Neural crest cell (in vitro differentiated cells): Measurements from ENCODE around the gene STK25. TPM values are rescaled to one million over a fixed set of nuclear protein-coding genes. Genes with fewer than 3 reads are reported as not detected.

ENCODE experiments used
- DNase-seq: peaks from one replicate; pipeline ENCODE4 v3.0.0; 2021; ENCODE audit warnings: low read depth, mixed read lengths, low spot score
- H3K27ac Mint-ChIP-seq: one replicate; pipeline ENCODE4 v1.8.0; 2021; ENCODE audit warnings: mild to moderate bottlenecking, mixed read lengths; ENCODE audit not compliant: unreplicated experiment
- H3K27me3 Mint-ChIP-seq: 2 replicates; pipeline ENCODE4 v1.8.0; 2021; ENCODE audit warnings: low read depth, mild to moderate bottlenecking, mixed read lengths
- H3K36me3 Mint-ChIP-seq: 2 replicates; pipeline ENCODE4 v1.8.0; 2021; ENCODE audit warnings: low read depth, mild to moderate bottlenecking, mixed read lengths
- H3K4me1 Mint-ChIP-seq: 2 replicates; pipeline ENCODE4 v1.8.0; 2021; ENCODE audit warnings: mixed read lengths
- H3K4me3 Mint-ChIP-seq: one replicate; pipeline ENCODE4 v1.8.0; 2021; ENCODE audit warnings: mild to moderate bottlenecking, mixed read lengths
- H3K9me3 Mint-ChIP-seq: 2 replicates; pipeline ENCODE4 v1.8.0; 2021; ENCODE audit warnings: mixed read lengths
- long read RNA-seq: library from polyadenylated mRNA; unstranded; transcript quantifications from one replicate; pipeline ENCODE4 v2.0.0, GENCODE V29; 2020
- total RNA-seq: library from RNA; stranded (reverse); gene quantifications from 2 replicates; pipeline ENCODE4 v1.2.1, GENCODE V29; 2021
- TF ChIP-seq, protein P1 (sequence below): fragments of 200-600 bp; sonication (generic); conservative IDR thresholded peaks from 2 replicates; pipeline ENCODE4 v1.5.0; 2021; ENCODE audit warnings: antibody characterized with exemption, mild to moderate bottlenecking

Gene STK25
- 215 and 223 TPM in 2 replicates for total RNA-seq
- long read RNA-seq, transcript STK25-203 (12 exons, 2,210 nt): major isoform, 13 of 20 reads
- long read RNA-seq, partial matches to known transcripts: 2 of 20 reads
- long read RNA-seq, other reads (novel, unspliced or antisense): 3 of 20 reads

GRCh38 chr2:241508240-241509154 is at the start of gene STK25:
Gene STK25 (minus strand): TSS chr2:241508584. CDS start chr2:241508035, 549 bp downstream.
- Mint-ChIP-seq H3K36me3 (no peaks in the 10 kb centered on the region), H3K27ac (no peak within 1 kb of the TSS)
- TF ChIP-seq, protein P1, sequence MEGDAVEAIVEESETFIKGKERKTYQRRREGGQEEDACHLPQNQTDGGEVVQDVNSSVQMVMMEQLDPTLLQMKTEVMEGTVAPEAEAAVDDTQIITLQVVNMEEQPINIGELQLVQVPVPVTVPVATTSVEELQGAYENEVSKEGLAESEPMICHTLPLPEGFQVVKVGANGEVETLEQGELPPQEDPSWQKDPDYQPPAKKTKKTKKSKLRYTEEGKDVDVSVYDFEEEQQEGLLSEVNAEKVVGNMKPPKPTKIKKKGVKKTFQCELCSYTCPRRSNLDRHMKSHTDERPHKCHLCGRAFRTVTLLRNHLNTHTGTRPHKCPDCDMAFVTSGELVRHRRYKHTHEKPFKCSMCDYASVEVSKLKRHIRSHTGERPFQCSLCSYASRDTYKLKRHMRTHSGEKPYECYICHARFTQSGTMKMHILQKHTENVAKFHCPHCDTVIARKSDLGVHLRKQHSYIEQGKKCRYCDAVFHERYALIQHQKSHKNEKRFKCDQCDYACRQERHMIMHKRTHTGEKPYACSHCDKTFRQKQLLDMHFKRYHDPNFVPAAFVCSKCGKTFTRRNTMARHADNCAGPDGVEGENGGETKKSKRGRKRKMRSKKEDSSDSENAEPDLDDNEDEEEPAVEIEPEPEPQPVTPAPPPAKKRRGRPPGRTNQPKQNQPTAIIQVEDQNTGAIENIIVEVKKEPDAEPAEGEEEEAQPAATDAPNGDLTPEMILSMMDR: no peak

DNA sequence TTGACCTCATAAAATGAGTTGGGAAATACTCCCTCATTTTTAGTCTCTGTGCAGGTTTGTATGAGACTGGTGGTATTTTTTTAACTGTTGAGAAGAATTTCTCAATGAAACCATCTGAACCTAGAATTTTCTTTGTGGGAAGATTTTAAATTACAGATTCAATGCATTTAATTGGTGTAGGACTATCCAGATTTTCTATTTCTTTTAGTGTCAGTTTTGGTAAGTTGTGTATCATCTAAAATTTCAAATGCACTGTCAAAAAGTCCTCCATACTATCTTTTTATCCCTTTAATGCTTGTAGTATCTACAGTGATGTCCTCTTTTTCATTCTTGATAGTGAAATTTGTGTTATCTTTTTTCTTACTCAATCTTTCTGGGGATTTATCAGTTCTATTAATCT is 48.4 kb upstream of the STK25 start:
- no peak for DNase-seq
- Mint-ChIP-seq H3K4me1 (peaks cover 9% of the 10 kb centered on the region), H3K9me3 (peaks cover 3% of the 10 kb centered on the region), H3K27ac (no peak overlapping the region), H3K36me3 (peaks cover 4% of the 10 kb centered on the region), H3K4me3 (no peak overlapping the region), H3K27me3 (peaks cover 33% of the 10 kb centered on the region)
- TF ChIP-seq, protein P1: no peak

More at GRCh38 chr2:241508240-241509154, at the start of gene STK25:
- DNase-seq: peak; percentile 96
- Mint-ChIP-seq H3K4me3 (peak within 1 kb of the TSS; percentile 96), H3K4me1 (peaks cover 14% of the 10 kb centered on the region), H3K27me3 (no peaks in the 10 kb centered on the region), H3K9me3 (no peaks in the 10 kb centered on the region)

GRCh38 chr2:241555711-241556110 is 47.3 kb upstream of the STK25 start:
- H3K27me3 Mint-ChIP-seq: peaks cover 33% of the 10 kb centered on the region
- H3K9me3 Mint-ChIP-seq: peaks cover 3% of the 10 kb centered on the region
- no peak overlapping the region for H3K27ac Mint-ChIP-seq
- H3K36me3 Mint-ChIP-seq: peaks cover 4% of the 10 kb centered on the region
- DNase-seq: no peak
- peaks cover 9% of the 10 kb centered on the region for H3K4me1 Mint-ChIP-seq
- TF ChIP-seq, protein P1: no peak
- no peak overlapping the region for H3K4me3 Mint-ChIP-seq

DNA sequence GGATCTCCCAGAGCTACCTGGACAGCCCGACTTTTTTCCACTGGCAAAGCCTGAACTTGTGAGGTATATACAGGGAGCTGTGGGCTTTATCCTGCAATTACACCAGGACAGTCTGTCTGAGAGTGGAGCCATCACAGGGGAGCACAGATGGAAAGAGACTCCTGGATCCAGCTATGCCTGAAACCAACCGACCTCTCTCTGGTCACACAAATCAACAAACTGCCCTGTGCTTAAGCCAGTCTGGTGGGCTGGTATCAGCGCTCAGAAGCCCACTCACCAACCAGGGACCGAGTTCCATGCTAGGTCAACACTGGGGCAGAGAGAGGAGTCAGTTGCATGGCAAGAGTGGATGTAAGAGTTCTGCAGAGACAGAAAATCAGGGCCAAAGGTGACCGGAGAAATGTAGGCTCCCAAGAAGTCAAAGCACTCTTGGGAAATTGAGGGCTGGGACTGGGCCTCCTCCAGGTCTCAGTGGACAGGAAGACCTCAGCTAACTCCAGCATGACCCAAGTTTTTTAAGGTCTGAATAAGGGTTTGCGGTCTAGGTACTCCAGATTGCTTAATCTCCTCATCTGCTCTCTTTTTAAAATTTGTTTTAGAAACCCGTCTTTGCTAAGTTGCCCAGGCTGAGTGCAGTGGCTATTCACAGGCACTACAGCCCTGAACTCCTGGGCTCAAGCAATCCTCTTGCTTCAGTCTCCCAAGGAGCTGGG is 46.4 kb upstream of the STK25 start:
- Mint-ChIP-seq H3K36me3 (peaks cover 4% of the 10 kb centered on the region), H3K4me1 (peaks cover 6% of the 10 kb centered on the region), H3K9me3 (peaks cover 3% of the 10 kb centered on the region), H3K27me3 (peaks cover 25% of the 10 kb centered on the region), H3K4me3 (no peak overlapping the region), H3K27ac (no peak overlapping the region)
- DNase-seq: no peak
- TF ChIP-seq, protein P1: no peak

DNA sequence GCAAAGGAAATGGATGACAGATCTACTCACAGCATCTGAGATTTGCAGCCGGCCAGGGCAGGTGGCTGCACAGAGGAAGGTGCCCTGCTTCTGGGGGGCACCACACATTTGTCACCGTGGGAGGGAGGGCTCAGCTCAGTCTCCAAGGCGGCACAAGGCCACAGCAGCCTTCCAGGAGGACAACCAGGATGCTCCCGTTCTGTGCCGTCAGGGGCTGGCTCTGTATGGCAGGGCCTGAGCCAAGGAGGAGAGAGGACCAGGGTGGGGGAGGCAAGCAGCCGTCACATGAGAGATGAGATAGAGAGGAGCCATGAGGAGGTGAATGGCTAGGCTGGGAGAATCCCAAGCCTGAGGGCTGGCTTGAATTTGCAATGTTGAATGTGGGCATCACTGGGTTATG is 45.6 kb upstream of the STK25 start:
- Mint-ChIP-seq H3K4me3 (no peak overlapping the region), H3K27ac (no peak overlapping the region), H3K36me3 (peaks cover 4% of the 10 kb centered on the region), H3K9me3 (peaks cover 3% of the 10 kb centered on the region), H3K27me3 (peaks cover 26% of the 10 kb centered on the region), H3K4me1 (peaks cover 5% of the 10 kb centered on the region)
- DNase-seq: no peak
- TF ChIP-seq, protein P1: no peak
